HepG2 (cell line): ENCODE measurements around the gene INKA1. TPM values are rescaled to one million over a fixed set of nuclear protein-coding genes. Genes with fewer than 3 reads are reported as not detected.
A peak's percentile ranks its signal among the peaks of the same experiment; 100 is the strongest.

Experiments used
- CHD4 ChIP-seq: fragments of 200-600 bp; sonication (generic); IDR thresholded peaks from 2 replicates; pipeline ENCODE4 v1.7.0; 2017; ENCODE audit warnings: mild to moderate bottlenecking, low read length, borderline replicate concordance
- GABPB1 ChIP-seq: IDR thresholded peaks from 2 replicates; pipeline ENCODE4 v1.6.1; 2016; ENCODE audit warnings: mild to moderate bottlenecking, missing genetic modification reagents, moderate library complexity, missing compliant biosample characterization
- NRL ChIP-seq: sonication (generic); formaldehyde crosslinking; IDR thresholded peaks from 2 replicates; pipeline ENCODE4 v1.5.0; 2020; ENCODE audit warnings: missing genetic modification reagents, mild to moderate bottlenecking, moderate library complexity, borderline replicate concordance
- REL ChIP-seq: sonication (generic); formaldehyde crosslinking; conservative IDR thresholded peaks from 2 replicates; pipeline ENCODE4 v1.8.0; 2022; ENCODE audit warnings: mild to moderate bottlenecking, missing genetic modification reagents, moderate library complexity
- ZNF343 ChIP-seq: sonication (generic); formaldehyde crosslinking; IDR thresholded peaks from 2 replicates; pipeline ENCODE4 v1.4.0; 2020; ENCODE audit warnings: mild to moderate bottlenecking, missing genetic modification reagents
- ZNF616 ChIP-seq: sonication (generic); formaldehyde crosslinking; IDR thresholded peaks from 2 replicates; pipeline ENCODE4 v1.5.0; 2020; ENCODE audit warnings: low read depth, mild to moderate bottlenecking, missing genetic modification reagents
- ZNF720 ChIP-seq: sonication (generic); formaldehyde crosslinking; IDR thresholded peaks from 2 replicates; pipeline ENCODE4 v1.4.0; 2020; ENCODE audit warnings: missing genetic modification reagents
- polyA plus RNA-seq, 8 experiments: library from polyadenylated mRNA; depleted of rRNA in 3 of 8; stranded (reverse) in 7 of 8; unstranded in 1 of 8; fragments of >200 nt; fragmentation: Illumina TruSeq in 4 of 8; extraction: Trizol in 4 of 8; gene quantifications; 2 replicates each; pipeline versions ENCODE4 v1.2.1 to v1.2.3, GENCODE V29; 2011 to 2016; ENCODE audit warnings: low read depth in 4 of 8, missing spikeins in 1 of 8, mixed read lengths in 1 of 8; ENCODE audit not compliant: insufficient read depth in 1 of 8
- total RNA-seq, 5 experiments: library from RNA; depleted of rRNA; stranded (reverse); fragments of >200 nt; fragmentation: Illumina TruSeq; extraction: Trizol; gene quantifications; 2 replicates each; pipeline ENCODE4 v1.2.3, GENCODE V29; 2016; ENCODE audit warnings: low read depth in 1 of 5
- TF ChIP-seq, protein P1 (sequence below): sonication (generic); formaldehyde crosslinking; IDR thresholded peaks from 2 replicates; pipeline ENCODE4 v1.4.0; 2020; ENCODE audit warnings: missing genetic modification reagents
- TF ChIP-seq, protein P2 (sequence below): sonication (generic); formaldehyde crosslinking; IDR thresholded peaks from 2 replicates; pipeline ENCODE4 v1.9.0; 2021; ENCODE audit warnings: mild to moderate bottlenecking, missing genetic modification reagents
- TF ChIP-seq, protein P3 (sequence below): sonication (generic); formaldehyde crosslinking; IDR thresholded peaks from 2 replicates; pipeline ENCODE4 v1.5.1; 2020; ENCODE audit warnings: missing genetic modification reagents, mild to moderate bottlenecking, borderline replicate concordance
- TF ChIP-seq, protein P4 (sequence below): sonication (generic); formaldehyde crosslinking; IDR thresholded peaks from 2 replicates; pipeline ENCODE4 v1.4.0; 2020; ENCODE audit warnings: low read depth, missing genetic modification reagents

INKA1 gene
- total and polyA plus RNA-seq, 2 of the 13 experiments (the other 11 are each of a cell fraction or from before 2014, with no cell fraction given): 0.22 to 0.41 TPM

DNA sequence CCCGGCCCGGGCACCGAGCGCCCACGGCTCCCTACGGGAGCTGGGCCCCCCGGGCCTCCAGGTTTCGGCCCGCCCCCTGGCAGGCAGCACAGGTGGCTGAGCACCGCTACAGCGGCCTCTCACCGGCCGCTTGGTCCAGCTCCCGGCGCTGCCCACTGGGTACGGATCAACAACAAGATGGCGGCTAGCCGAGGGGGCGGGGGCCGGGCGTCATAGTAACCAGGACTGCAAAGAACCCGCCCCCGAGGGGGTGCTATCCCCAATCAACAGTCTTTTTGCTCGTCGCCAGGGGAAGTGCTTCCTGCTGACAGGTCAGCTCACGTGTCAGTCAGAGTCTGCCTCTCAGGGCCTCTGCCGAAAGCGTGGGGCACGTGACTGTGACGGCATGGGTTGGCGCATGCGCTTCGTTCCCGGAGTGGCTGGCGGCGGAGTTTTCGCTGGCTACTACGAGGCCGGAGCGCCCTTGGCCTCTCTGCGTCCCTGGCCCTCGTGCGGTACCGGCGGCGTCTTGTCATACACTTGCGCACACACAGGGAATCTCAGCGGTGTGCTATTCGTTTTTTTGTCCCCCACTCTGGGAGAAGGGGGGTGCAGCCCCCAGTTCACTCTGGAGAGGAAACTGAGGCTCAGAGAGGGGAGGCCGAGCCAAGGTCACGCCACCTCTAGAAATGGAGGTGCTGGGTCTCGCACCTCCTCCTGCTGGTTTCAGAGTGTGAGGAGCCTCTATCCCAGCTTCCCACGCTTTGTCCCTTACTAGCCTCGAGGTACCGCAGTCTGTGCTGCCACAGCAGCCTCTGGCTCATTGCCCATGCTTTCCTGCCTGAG, 16.5 kb upstream of the INKA1 start, which contains the start of gene IP6K1 (continued):
- TF ChIP-seq, protein P1, sequence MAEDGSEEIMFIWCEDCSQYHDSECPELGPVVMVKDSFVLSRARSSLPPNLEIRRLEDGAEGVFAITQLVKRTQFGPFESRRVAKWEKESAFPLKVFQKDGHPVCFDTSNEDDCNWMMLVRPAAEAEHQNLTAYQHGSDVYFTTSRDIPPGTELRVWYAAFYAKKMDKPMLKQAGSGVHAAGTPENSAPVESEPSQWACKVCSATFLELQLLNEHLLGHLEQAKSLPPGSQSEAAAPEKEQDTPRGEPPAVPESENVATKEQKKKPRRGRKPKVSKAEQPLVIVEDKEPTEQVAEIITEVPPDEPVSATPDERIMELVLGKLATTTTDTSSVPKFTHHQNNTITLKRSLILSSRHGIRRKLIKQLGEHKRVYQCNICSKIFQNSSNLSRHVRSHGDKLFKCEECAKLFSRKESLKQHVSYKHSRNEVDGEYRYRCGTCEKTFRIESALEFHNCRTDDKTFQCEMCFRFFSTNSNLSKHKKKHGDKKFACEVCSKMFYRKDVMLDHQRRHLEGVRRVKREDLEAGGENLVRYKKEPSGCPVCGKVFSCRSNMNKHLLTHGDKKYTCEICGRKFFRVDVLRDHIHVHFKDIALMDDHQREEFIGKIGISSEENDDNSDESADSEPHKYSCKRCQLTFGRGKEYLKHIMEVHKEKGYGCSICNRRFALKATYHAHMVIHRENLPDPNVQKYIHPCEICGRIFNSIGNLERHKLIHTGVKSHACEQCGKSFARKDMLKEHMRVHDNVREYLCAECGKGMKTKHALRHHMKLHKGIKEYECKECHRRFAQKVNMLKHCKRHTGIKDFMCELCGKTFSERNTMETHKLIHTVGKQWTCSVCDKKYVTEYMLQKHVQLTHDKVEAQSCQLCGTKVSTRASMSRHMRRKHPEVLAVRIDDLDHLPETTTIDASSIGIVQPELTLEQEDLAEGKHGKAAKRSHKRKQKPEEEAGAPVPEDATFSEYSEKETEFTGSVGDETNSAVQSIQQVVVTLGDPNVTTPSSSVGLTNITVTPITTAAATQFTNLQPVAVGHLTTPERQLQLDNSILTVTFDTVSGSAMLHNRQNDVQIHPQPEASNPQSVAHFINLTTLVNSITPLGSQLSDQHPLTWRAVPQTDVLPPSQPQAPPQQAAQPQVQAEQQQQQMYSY (CRISPR knock-in tag): peak; percentile 55; the same call in 1 of the 2 replicates
- TF ChIP-seq ZNF616 (CRISPR knock-in tag): peak; percentile 64; the same call in 1 of the 2 replicates
- TF ChIP-seq, protein P2, sequence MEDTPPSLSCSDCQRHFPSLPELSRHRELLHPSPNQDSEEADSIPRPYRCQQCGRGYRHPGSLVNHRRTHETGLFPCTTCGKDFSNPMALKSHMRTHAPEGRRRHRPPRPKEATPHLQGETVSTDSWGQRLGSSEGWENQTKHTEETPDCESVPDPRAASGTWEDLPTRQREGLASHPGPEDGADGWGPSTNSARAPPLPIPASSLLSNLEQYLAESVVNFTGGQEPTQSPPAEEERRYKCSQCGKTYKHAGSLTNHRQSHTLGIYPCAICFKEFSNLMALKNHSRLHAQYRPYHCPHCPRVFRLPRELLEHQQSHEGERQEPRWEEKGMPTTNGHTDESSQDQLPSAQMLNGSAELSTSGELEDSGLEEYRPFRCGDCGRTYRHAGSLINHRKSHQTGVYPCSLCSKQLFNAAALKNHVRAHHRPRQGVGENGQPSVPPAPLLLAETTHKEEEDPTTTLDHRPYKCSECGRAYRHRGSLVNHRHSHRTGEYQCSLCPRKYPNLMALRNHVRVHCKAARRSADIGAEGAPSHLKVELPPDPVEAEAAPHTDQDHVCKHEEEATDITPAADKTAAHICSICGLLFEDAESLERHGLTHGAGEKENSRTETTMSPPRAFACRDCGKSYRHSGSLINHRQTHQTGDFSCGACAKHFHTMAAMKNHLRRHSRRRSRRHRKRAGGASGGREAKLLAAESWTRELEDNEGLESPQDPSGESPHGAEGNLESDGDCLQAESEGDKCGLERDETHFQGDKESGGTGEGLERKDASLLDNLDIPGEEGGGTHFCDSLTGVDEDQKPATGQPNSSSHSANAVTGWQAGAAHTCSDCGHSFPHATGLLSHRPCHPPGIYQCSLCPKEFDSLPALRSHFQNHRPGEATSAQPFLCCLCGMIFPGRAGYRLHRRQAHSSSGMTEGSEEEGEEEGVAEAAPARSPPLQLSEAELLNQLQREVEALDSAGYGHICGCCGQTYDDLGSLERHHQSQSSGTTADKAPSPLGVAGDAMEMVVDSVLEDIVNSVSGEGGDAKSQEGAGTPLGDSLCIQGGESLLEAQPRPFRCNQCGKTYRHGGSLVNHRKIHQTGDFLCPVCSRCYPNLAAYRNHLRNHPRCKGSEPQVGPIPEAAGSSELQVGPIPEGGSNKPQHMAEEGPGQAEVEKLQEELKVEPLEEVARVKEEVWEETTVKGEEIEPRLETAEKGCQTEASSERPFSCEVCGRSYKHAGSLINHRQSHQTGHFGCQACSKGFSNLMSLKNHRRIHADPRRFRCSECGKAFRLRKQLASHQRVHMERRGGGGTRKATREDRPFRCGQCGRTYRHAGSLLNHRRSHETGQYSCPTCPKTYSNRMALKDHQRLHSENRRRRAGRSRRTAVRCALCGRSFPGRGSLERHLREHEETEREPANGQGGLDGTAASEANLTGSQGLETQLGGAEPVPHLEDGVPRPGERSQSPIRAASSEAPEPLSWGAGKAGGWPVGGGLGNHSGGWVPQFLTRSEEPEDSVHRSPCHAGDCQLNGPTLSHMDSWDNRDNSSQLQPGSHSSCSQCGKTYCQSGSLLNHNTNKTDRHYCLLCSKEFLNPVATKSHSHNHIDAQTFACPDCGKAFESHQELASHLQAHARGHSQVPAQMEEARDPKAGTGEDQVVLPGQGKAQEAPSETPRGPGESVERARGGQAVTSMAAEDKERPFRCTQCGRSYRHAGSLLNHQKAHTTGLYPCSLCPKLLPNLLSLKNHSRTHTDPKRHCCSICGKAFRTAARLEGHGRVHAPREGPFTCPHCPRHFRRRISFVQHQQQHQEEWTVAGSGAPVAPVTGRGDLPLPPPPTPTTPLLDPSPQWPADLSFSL: no peak
- no peak for TF ChIP-seq ZNF343 (CRISPR knock-in tag)
- TF ChIP-seq, protein P3, sequence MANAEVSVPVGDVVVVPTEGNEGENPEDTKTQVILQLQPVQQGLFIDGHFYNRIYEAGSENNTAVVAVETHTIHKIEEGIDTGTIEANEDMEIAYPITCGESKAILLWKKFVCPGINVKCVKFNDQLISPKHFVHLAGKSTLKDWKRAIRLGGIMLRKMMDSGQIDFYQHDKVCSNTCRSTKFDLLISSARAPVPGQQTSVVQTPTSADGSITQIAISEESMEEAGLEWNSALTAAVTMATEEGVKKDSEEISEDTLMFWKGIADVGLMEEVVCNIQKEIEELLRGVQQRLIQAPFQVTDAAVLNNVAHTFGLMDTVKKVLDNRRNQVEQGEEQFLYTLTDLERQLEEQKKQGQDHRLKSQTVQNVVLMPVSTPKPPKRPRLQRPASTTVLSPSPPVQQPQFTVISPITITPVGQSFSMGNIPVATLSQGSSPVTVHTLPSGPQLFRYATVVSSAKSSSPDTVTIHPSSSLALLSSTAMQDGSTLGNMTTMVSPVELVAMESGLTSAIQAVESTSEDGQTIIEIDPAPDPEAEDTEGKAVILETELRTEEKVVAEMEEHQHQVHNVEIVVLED (CRISPR knock-in tag): 0 out of 2 replicates have a peak, but pooled peaks have one; percentile 7
- TF ChIP-seq GABPB1 (CRISPR knock-in tag): peak; percentile 93
- TF ChIP-seq, protein P4, sequence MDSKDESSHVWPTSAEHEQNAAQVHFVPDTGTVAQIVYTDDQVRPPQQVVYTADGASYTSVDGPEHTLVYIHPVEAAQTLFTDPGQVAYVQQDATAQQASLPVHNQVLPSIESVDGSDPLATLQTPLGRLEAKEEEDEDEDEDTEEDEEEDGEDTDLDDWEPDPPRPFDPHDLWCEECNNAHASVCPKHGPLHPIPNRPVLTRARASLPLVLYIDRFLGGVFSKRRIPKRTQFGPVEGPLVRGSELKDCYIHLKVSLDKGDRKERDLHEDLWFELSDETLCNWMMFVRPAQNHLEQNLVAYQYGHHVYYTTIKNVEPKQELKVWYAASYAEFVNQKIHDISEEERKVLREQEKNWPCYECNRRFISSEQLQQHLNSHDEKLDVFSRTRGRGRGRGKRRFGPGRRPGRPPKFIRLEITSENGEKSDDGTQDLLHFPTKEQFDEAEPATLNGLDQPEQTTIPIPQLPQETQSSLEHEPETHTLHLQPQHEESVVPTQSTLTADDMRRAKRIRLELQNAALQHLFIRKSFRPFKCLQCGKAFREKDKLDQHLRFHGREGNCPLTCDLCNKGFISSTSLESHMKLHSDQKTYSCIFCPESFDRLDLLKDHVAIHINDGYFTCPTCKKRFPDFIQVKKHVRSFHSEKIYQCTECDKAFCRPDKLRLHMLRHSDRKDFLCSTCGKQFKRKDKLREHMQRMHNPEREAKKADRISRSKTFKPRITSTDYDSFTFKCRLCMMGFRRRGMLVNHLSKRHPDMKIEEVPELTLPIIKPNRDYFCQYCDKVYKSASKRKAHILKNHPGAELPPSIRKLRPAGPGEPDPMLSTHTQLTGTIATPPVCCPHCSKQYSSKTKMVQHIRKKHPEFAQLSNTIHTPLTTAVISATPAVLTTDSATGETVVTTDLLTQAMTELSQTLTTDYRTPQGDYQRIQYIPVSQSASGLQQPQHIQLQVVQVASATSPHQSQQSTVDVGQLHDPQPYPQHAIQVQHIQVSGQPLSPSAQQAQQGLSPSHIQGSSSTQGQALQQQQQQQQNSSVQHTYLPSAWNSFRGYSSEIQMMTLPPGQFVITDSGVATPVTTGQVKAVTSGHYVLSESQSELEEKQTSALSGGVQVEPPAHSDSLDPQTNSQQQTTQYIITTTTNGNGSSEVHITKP (CRISPR knock-in tag): no peak
- TF ChIP-seq NRL (CRISPR knock-in tag): no peak; the same call in none of the 2 replicates
- TF ChIP-seq ZNF720 (CRISPR knock-in tag): no peak
- peak; percentile 72; the same call in 1 of the 2 replicates for TF ChIP-seq REL (CRISPR knock-in tag)
- no peak for TF ChIP-seq CHD4
